CD4-positive, alpha-beta T cell treated with Interferon gamma for 1 hour (primary cell): ENCODE data around the gene DIP2C.
A peak's percentile ranks its signal among the peaks of the same experiment; 100 is the strongest.

Experiments used
- DNase-seq: peaks from one replicate; pipeline ENCODE4 v3.0.0-alpha.2; 2020

Gene DIP2C

DNA sequence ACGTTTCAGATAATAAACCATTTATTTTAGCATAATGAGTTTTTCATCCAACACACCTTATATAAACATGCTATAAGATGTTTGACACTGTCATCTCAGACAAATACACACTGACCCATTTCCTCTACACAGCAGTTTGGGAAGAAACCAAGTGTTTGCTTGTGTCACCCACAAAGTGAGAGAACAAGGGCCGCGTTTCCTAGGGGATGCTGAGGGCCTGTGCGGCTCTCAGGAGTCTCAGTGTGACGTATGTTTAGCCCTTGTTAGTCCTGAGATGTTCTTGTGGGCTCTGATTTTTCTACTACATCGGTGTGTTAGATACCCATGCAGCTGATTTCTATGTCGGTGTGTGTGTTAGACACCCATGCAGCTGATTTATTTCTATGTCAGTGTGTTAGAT lies 266.3 kb downstream of the DIP2C start:
- no peak for DNase-seq

DNA sequence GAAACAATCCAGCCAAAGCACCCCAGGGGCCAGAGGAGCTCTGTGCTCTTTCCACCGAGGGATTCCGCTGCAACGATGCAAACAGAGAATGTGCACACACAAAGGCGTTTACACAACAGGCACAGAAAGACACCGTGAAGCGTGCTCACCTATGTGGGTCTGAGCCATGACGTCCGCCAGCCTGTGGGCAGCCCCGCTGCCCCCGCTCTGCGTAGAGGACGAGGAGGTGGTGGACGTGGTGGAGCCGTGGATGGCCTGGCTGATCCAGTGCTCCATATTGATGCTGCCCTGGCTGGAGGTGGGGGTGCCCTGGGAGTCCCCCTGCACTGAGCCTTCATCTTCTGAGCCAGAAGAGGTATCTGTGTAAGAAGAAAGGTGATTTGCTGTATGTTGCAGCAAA lies 266.8 kb downstream of the DIP2C start:
- no peak for DNase-seq

DNA sequence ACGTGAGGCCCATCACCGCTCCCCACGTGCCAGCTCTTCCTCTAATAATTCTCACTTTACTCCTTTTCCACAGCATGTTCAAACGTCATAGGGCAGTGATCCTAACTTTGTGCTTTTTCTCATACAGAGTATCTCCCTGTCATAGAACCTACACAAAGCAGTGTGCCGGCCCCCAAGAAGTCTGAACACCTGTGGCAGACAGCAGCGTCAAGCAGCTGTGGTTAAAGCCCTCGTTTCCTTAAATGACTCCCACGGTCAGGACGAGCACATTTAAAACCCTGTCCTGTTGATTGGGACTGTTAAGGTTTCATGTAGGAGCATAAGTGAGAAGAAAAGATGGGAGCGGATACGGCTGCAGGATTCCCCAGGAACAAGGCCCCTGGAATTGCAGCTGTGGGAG lies 267.2 kb downstream of the DIP2C start:
- no peak for DNase-seq

DNA sequence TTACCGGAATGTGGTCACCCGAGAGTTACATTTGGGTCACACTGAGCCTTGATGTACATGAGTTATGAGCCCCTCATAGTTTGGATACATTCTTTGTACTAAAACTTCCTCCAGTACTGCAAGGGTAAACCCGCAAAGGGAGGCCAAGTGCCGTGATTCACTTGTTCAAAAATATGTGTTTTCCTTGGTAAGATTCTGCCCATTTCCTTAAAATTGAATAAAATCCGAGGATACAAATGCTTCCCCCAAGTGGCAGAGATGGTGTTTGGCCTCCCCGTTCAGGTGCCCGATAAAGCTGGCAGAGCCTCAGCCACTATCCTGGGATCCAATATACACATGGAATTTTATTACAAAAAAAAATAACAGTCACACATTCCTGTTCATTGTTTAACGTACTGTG lies 268.3 kb downstream of the DIP2C start:
- no peak for DNase-seq

DNA sequence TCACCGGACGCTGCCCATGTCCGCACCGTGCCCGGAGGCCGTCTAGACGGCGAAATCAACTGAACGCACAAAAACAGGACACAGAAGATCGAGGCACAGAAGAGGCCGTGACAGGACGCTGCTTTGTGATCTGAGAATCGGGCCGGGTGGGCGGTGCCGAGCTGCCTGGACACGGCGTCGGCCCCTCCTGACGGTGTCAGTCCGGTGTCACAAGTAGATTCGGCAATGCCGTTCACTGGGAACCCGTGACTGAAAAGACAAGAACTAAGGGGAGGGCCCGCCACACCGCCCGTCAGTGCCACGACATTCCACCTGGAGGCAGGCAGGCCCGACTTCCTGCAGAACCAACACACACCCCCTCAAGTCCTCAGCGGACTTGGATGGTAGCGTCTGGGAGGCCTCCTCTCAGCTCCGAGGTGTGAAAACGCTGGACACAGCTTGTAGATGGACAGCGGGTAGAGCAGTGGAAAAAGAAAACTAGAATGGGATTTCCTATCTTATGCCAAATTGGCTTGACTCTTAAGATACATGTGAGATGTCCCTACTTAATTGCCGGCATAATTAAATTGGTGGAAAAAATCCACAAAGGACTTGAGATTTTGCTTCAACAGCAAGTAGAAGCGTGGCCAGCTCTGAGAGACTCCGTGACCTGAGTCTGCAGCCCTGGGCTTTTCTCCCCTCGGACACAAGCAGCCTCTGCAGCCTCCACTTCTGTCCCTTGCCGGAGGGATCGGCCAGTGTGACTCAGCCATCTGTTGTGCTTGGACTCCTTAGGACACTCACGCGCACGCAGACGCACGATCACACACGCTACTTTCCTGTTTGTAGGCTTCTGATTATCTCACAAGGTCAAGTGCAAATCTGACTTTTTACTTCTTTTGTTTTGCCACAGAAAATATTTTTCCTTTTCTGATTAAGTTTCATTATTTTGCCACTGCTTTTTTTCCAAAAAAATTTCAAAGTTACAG lies 269.0 kb downstream of the DIP2C start:
- DNase-seq: no peak

DNA sequence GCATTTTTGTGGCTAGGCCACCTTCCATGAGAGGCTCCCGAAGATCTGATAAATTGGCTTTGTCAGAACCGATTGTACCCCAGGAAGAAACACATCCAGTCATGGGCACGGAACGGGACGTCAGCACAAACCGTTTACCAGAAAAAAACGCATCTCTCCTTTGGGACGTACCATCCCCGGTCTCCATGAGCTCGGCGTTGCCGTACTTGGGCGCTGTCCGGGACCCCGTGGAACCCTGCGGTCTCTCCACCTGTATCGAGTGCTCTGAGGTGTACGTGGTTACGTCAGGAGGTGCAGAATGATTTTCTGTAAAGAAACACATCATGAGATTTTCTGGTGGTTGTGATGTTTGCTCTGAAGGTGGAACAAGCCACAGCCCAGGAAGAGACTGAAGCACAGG lies 270.6 kb downstream of the DIP2C start:
- no peak for DNase-seq

DNA sequence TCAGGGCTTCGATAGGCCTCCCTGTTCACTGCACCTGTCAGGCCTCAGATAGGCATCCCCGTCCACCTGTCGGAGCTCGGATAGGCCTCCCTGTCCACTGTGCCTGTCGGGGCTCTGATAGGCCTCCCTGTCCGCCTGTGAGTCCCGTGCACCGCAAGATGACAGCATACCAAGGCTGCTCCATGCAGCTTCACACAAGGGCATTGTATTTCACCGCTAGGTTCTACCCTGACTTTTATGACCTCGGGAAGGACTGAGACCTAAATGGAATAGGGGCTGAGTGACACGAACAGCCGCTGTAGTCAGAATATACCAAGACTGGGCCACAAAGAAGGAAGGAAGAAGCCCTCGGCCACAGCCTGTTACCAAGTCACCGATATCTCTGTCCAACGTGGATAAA lies 271.2 kb downstream of the DIP2C start:
- DNase-seq: no peak

DNA sequence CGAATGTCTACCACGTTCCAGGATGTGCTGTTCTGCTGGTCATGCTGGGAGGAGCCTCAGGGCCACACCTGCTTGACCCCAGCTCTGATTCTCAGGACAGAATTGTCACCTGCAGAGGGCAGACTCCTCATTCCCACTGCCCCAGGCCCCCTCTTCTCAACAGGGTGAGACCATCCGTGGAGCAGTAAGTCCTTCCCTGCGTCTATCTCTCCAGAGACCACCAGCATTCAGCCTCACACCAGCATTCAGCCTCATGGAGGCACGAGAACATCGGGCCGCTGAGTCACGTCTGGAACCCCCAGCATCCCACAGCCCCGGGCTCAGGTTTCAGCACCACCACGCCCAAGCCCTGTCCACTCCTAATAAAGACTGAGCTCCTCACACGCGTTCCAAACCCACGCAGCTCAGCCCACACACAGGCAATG lies 273.4 kb downstream of the DIP2C start:
- DNase-seq: no peak

DNA sequence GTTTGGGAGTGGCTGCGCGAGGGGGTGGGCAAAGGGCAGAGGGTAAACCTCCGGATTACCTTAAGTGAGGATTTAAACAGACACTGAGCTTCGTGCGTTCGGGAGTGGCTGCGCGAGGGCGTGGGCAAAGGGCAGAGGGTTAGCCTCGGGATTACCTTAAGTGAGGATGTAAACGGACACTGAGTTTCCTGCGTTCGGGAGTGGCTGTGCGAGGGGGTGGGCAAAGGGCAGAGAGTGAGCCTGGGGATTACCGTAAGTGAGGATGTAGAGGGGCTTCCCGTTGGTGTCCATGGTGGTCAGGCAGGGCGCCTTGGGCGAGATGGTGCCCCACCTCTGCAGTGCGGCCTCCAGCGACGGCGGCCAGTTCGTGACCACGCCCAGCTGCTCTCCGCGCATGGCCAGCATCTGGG lies 275.8 kb downstream of the DIP2C start:
- DNase-seq: no peak

DNA sequence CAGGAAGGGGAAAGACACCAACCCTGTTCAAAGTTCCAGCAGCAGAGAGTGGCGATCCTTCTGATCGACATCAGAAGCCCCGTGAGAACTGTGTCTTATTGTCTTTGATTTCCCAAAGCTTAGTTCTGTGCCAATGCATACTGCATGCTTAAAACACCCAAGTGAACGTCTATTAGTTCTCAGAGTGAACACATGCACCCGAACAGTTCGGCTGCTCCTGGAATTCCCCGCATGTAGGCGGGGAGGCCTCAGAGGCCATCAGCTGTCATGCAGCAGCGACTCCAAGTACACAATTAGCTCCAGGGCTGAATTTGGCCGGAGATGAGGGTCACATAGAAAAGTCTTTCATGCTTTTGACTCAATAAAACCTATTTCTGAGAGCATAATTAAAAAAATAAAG lies 277.4 kb downstream of the DIP2C start:
- DNase-seq: no peak

DNA sequence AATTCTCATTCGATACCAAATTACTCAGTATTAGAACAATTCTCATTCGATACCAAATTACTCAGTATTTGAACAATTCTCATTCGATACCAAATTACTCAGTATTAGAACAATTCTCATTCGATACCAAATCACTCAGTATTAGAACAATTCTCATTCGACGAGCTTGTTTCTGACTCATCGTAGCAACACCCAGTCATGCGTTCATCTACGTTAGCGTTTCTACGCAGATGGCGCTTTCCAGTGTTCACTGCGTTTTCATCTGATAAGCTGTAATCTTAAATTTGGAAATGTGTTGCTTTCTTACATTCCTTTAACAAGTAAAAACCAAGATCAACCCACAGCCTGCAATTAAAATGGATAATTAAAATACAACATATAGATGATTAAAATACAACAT lies 277.9 kb downstream of the DIP2C start:
- DNase-seq: no peak

DNA sequence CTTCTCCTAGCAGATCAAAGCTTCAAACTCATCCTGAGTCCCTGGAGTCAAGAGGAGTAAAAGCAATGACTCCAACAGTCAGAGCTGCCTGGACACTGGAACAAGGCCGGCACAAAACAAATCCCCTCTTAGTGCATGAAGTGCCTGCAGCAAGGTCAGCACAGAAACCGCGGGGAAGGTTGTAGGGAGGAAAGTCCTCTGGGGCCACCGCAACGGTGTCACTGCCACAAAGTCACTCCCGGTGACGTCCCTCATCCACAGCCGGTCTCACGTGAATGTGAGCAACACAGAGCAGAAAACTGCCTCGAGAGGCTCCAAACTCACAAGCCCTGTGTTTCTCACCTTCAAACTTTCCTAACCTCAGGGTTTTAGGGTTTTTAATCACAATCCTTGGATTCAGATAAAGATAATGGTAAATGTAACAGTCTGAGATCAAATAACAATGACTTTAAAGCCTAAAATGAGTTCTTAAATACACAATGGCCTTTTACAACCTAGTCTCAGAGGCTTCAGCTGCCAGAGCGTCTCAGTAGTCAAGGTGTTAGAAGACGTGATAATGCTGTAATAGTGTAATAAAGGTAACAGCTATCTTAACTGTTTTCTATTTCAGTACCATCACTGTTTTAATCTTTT lies 279.9 kb downstream of the DIP2C start:
- no peak for DNase-seq

DNA sequence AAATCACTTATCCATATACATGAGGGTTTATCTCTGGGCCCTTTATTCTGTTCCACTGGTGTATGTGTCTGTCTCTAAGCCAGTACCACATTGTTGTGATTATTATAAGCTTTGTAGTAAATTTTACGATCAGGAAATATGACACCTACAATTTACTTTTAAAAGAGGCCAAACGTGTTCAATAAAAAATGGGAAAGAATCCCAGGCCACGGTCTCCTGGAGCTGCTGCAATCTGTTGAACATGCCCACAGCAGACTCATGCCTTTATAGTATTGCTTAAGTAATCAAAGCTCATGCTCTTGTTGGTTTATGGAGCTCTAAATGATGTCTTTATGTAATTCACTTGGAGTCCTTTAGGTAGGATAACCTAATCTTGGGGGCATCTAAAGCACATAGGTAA lies 281.2 kb downstream of the DIP2C start:
- DNase-seq: no peak

DNA sequence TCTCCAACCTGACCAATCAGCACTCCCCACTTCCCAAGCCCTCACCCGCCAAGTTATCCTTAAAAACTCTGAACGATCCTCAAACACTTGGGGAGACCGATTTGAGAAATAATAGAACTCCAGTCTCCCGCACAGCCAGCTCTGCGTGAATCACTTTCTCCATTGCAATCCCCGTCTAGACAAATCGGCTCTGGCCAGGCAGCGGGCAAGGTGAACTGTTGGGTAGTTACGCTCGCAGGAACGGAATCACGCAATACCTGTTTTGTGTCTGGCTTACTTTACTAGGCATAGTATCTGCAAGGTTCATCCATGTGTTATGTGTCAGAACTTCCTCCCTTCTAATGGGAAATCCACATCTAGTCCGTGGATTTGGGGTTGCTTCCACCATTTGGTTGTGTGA lies 282.5 kb downstream of the DIP2C start:
- no peak for DNase-seq

DNA sequence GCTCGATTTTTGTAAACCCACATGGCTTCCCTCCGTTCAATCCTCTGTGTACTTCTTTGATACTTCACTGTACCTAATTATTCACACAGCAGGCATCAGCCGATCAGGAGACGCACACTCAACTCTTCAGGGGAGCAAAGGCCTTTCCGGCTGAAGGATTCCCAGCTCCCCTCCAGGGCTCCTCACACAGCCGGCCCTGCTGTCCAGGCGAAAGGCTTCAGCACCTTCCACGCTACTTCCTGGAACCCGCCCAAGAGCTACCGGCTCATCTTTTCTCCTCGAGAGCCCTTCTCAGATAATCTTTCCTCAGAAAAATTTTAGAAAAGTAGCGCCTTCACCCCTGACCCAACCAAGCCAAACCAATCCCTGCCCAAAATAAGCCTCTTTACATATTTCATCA lies 283.8 kb downstream of the DIP2C start:
- no peak for DNase-seq

DNA sequence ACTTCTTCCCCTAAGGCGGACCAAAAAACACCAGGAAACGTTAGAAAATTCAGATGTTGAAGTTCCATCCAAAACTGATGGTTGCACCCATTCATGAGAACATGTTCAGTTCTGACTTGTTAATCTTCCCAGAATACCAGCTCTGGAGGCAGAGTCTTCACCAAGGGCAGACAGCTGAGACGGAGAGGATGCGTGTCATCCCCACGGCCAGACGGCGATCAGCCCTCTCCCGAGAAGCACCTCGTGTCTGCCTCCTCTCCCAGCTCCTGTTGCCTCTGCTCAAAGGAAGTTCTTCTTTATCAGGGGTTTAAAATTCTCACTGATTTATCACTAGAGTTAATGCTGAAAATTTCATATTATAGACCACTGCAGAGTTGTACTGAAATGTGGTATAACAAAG lies 284.5 kb downstream of the DIP2C start:
- no peak for DNase-seq

DNA sequence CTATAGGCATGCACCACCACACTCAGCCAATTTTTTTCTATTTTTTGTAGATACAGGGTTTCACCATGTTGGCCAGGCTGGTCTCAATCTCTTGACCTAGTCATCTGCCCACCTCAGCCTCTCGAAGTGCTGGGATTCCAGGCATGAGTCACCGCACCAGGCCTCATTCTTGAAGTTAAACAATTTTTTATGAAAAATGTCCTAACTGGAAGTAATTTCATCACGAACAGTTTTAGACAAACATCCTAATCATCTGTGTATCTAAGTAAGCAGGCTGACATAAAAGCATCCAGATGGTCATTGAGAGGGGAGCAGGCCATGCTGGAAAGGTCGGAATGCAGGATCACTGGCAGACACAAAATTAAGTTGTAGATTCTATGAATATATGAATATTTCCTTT lies 285.1 kb downstream of the DIP2C start:
- DNase-seq: no peak

DNA sequence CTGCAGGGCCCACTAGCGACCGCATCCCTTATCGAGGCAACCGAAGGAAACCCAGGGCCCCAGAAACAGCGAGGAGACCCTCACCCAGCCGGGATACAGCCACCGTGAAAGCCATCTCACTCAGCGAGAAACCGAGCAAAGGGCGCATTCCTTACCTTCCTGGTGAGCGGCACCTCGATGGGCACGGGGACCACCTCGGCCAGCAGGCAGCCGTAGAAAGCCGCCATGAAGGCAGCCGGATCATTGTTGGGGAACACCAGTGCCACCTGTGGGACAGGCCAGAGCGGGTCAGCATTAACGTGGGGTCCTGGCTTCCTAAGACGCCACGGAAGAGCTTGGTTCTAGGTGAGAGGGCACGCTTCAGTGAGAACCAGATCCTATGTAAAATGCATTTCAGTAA lies 290.5 kb downstream of the DIP2C start:
- DNase-seq: no peak

DNA sequence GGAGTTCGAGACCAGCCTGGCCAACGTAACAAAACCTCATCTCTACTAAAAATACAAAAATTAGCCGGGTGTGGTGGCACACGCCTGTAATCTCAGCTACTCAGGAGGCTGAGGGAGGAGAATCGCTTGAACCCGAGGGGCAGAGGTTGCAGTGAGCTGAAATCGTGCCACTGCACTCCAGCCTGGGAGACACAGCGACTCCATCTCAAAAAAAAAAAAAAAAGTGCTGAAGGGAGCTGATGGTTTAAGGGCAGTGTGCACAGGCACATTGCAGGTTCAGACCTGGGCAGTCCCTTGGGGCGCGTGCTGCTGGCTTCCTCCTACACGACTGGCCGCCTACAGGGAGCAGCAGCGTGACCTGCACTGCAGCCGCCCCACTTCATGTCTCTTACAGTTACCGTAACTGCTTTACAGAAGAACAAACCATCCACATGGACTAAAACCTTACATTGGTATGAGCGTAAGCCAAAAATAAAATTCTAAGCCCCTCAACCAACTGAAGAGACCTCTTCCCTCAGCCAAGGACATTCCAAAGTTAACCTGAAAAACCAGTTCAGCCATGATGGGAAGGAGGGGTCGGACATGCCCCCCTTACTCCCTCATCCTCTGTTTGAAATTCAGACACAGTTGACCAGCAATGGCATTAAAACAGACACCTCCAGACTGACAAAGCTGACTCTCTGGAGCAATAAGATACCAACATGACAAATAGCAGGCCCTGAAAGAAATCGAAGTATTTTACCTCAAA lies 292.0 kb downstream of the DIP2C start:
- DNase-seq: no peak

DNA sequence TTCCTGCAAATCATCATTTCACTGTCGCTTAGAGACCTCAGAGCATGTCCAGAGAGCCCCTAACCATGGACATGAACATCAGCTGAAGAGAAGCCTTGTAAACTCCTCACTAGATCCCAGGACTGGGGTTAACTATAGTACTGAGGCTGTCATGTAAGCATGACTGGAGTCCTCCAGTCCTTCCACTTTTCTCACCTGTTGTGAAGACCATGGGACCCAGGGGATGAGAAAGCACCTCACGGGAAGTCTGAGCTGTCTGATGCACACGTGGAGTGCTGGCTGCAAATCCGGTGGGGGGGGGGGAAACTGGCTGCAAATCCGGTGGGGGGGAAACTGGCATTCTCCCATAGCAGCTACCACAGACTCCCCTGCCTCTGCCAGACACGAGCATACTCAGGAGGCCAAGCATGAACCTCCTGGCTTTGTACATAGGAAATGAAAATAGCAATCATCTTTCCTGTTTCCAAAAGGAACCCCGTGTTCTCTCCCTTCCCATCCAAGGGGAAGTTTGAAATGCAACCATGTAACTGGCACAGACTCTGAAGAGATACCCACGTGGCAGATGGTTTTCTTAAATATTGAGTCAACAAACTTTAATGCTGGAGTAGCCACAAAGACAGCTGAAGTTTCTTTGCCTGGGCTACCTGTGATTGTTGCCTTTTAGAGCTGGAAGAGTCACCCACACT lies 292.8 kb downstream of the DIP2C start:
- DNase-seq: no peak

DNA sequence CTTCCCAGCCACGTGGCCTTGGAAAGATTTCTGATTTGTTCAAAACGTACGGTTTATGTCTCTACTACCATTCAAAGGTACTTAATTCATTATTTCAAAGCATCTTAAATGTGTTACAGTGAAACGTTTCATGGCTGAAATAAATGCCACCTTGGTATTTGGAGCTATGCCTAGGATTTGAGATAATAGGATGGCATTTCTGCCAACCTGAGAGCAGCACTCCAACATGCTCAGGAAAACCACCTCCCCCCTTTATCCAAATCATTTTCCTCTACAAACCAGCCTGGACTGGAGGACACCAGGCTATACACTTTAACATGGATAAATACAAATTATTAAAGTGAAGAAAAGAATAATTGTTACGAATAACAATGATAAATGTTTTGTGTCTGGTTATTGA lies 293.4 kb downstream of the DIP2C start:
- no peak for DNase-seq

DNA sequence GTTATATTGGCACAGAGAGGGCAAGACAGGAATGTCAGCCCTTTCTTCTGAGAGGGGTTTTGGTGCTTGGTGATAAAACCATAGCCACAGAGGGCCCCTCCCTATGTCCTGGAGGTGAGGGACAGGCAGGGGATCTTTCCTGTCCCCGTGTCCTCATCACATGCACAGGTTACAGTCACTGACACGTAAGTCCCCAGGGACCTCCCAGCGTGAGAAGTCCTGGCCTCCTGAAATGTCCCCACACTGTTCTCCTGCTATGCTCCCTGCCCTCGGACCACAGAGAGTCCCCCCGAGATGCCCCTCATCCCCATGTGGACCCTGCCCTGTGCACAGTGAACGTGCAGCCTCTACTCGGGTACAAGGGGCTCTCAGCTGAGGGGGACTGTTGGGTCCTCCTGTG lies 293.8 kb downstream of the DIP2C start:
- no peak for DNase-seq

DNA sequence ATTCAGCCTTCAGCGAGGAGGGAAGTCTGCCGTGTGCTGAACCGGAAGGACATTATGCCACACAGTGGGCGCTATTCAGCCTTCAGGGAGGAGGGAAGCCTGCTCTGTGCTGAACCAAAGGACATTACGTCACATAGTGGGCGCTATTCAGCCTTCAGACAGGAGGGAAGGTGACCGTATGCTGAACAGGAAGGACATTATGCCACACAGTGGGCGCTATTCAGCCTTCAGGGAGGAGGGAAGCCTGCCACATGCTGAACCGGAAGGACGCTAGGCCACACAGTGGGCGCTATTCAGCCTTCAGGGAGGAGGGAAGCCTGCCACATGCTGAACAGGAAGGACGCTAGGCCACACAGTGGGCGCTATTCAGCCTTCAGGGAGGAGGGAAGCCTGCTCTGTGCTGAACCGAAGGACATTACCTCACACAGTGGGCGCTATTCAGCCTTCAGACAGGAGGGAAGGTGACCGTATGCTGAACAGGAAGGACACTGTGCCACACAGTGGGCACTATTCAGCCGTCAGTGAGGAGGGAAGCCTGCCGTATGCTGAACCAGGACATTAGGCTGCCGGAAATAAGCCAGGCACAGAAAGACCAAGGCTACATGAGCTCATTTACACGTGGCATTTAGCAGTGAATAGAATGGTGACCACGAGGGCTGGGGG lies 294.9 kb downstream of the DIP2C start:
- DNase-seq: peak; percentile 15
